Measurements from ENCODE around the gene C2orf81.

Gene C2orf81

DNA sequence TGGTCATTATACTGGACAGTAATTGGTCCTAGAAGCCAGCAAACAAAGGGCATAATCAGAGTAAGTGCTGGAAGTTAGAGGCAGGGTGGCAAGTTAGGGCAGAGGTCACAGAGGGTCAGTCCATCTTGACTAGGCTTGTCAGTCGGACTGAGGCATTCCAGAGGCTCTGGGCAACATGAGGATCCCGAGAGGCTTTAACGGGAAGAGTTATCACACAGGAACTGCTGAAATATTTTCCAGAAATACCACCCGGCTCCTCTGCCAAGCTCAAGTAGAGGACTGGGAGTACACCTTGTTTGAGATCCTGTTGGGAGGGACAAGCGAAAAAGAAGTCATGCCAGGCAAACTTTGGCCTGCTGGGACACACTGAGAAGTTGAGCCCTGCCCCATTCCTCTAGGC lies 13.7 kb downstream of the C2orf81 start:
- Histone ChIP-seq H3K27ac (no peak overlapping the region), H3K36me3 (ENCODE audit: insufficient read depth) (no peaks in the 10 kb centered on the region), H4K20me1 (ENCODE audit: insufficient read depth) (no peaks in the 10 kb centered on the region), H3K4me2 (no peak overlapping the region), H3K4me1 (ENCODE audit: low read depth, poor library complexity, severe bottlenecking) (peaks cover 11% of the 10 kb centered on the region), H3K27me3 (ENCODE audit: insufficient read depth, low read depth) (no peaks in the 10 kb centered on the region), H3K9ac (no peak overlapping the region), H2AFZ (ENCODE audit: low read depth) (no peak overlapping the region), H3K79me2 (ENCODE audit: insufficient read depth, low read depth) (no peaks in the 10 kb centered on the region), H3K4me3 (IDR thresholded peaks at IDR 0.05; ENCODE audit: insufficient read depth, low read depth, low read length) (no peak overlapping the region)
- TF ChIP-seq, protein P1, sequence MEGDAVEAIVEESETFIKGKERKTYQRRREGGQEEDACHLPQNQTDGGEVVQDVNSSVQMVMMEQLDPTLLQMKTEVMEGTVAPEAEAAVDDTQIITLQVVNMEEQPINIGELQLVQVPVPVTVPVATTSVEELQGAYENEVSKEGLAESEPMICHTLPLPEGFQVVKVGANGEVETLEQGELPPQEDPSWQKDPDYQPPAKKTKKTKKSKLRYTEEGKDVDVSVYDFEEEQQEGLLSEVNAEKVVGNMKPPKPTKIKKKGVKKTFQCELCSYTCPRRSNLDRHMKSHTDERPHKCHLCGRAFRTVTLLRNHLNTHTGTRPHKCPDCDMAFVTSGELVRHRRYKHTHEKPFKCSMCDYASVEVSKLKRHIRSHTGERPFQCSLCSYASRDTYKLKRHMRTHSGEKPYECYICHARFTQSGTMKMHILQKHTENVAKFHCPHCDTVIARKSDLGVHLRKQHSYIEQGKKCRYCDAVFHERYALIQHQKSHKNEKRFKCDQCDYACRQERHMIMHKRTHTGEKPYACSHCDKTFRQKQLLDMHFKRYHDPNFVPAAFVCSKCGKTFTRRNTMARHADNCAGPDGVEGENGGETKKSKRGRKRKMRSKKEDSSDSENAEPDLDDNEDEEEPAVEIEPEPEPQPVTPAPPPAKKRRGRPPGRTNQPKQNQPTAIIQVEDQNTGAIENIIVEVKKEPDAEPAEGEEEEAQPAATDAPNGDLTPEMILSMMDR (conservative IDR thresholded peaks at IDR 0.05; ENCODE audit: low read depth, low read length), result no peak

DNA sequence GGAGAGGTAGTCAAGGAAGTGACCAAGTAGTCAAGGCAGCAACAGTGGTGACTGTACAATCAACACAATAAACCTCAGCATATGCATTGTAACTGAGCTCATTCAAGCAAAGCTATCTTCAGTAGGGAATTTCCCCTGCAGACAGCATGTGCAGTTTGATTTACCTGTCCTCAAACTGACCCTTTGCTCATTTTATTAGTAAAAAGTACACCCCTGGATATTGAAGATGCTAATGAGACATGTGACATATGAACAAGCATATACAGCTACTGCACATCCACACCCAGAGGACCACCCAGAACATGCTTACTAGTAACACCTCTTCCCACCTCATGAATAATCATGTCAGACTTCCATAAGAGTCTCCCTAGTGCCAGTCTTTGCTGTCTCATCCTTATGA lies 15.4 kb downstream of the C2orf81 start:
- no peak overlapping the region for H3K4me2 ChIP-seq

DNA sequence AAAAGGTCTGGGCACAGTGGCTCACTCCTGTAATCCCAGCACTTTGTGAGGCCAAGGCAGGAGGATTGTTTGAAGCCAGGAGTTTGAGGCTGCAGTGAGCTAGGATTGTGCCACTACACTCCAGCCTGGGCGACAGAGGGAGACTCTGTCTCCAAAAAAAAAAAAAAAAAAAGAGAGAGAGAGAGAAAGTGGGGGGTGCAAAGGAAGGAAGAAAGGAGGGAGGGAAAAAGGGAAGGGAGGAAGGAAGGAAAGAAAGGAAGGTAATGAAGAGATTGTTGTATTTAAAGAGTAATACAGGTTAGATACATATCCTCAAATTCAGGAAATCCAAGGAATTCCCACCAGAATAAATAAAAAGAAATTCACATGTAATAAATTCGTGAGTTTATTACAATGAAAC lies 19.5 kb downstream of the C2orf81 start:
- Histone ChIP-seq H2AFZ (ENCODE audit: low read depth) (no peak overlapping the region), H3K4me2 (no peak overlapping the region), H3K27me3 (ENCODE audit: insufficient read depth, low read depth) (no peaks in the 10 kb centered on the region), H3K27ac (no peak overlapping the region), H3K36me3 (ENCODE audit: insufficient read depth) (no peaks in the 10 kb centered on the region), H4K20me1 (ENCODE audit: insufficient read depth) (no peaks in the 10 kb centered on the region), H3K4me1 (ENCODE audit: low read depth, poor library complexity, severe bottlenecking) (peaks cover 20% of the 10 kb centered on the region), H3K79me2 (ENCODE audit: insufficient read depth, low read depth) (no peaks in the 10 kb centered on the region), H3K4me3 (IDR thresholded peaks at IDR 0.05; ENCODE audit: insufficient read depth, low read depth, low read length) (no peak overlapping the region), H3K9ac (no peak overlapping the region)
- TF ChIP-seq, protein P1 (conservative IDR thresholded peaks at IDR 0.05; ENCODE audit: low read depth, low read length), result no peak

More for the DNA sequence above, 15.4 kb downstream of the C2orf81 start:
- Histone ChIP-seq H3K79me2 (ENCODE audit: insufficient read depth, low read depth) (no peaks in the 10 kb centered on the region), H3K4me1 (ENCODE audit: low read depth, poor library complexity, severe bottlenecking) (peaks cover 11% of the 10 kb centered on the region), H3K27ac (no peak overlapping the region), H3K27me3 (ENCODE audit: insufficient read depth, low read depth) (no peaks in the 10 kb centered on the region), H3K9ac (no peak overlapping the region), H2AFZ (ENCODE audit: low read depth) (no peak overlapping the region), H4K20me1 (ENCODE audit: insufficient read depth) (no peaks in the 10 kb centered on the region), H3K36me3 (ENCODE audit: insufficient read depth) (no peaks in the 10 kb centered on the region), H3K4me3 (IDR thresholded peaks at IDR 0.05; ENCODE audit: insufficient read depth, low read depth, low read length) (no peak overlapping the region)
- TF ChIP-seq, protein P1 (conservative IDR thresholded peaks at IDR 0.05; ENCODE audit: low read depth, low read length), result no peak

DNA sequence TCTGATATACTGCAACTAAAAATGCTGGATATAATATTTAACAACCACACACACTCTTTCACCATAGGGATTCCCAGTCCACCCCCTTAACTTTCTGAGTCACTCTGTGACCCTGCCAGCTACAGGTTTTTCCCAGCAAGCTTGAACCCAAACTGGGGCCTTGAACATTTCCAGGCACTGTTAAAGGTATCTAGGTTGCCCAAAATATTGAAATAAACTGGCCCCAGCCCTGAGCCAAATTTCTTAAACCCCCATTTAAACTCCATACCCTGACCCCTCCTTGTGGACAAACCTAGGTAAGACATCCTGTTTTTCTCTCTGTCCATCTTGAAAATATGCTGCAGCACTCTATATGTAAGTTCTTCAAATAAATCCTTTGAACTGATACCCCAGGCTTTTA lies 21.6 kb downstream of the C2orf81 start:
- Histone ChIP-seq H3K4me2 (no peak overlapping the region), H3K79me2 (ENCODE audit: insufficient read depth, low read depth) (no peaks in the 10 kb centered on the region), H2AFZ (ENCODE audit: low read depth) (peak overlapping the region; percentile 76), H3K4me3 (IDR thresholded peaks at IDR 0.05; ENCODE audit: insufficient read depth, low read depth, low read length) (no peak overlapping the region), H3K27ac (no peak overlapping the region), H3K9ac (no peak overlapping the region), H3K27me3 (ENCODE audit: insufficient read depth, low read depth) (no peaks in the 10 kb centered on the region), H4K20me1 (ENCODE audit: insufficient read depth) (no peaks in the 10 kb centered on the region), H3K4me1 (ENCODE audit: low read depth, poor library complexity, severe bottlenecking) (peaks cover 9% of the 10 kb centered on the region), H3K36me3 (ENCODE audit: insufficient read depth) (no peaks in the 10 kb centered on the region)
- TF ChIP-seq, protein P1 (conservative IDR thresholded peaks at IDR 0.05; ENCODE audit: low read depth, low read length), result peak; percentile 92
